HepG2 (cell line): ENCODE results near the gene ISCA1. TPM values are rescaled to one million over a fixed set of nuclear protein-coding genes. Genes with fewer than 3 reads are reported as not detected.

Experiments
- ATF7 ChIP-seq, 2 experiments: fragments of 450-650 bp in 1 of 2; sonication (generic) in 1 of 2; formaldehyde crosslinking in 1 of 2; IDR thresholded peaks; 2 replicates each; pipeline versions ENCODE4 v1.4.0 to v1.6.1; 2016 to 2020; ENCODE audit warnings: antibody characterized with exemption in 1 of 2, mild to moderate bottlenecking in 1 of 2, missing genetic modification reagents in 1 of 2
- ATF7-NPFF ChIP-seq: sonication (generic); formaldehyde crosslinking; IDR thresholded peaks from 2 replicates; pipeline ENCODE4 v1.8.1; 2023; ENCODE audit warnings: mild to moderate bottlenecking, low read depth, missing genetic modification reagents, moderate library complexity
- ATM ChIP-seq: fragments of 450-650 bp; IDR thresholded peaks from 2 replicates; pipeline ENCODE4 v1.7.1; 2017; ENCODE audit warnings: mild to moderate bottlenecking, borderline replicate concordance
- CHCHD3 ChIP-seq: sonication (generic); formaldehyde crosslinking; IDR thresholded peaks from 2 replicates; pipeline ENCODE4 v1.8.0; 2022; ENCODE audit warnings: mild to moderate bottlenecking, missing genetic modification reagents, moderate library complexity
- DNMT1 ChIP-seq: sonication (generic); formaldehyde crosslinking; IDR thresholded peaks from 2 replicates; pipeline ENCODE4 v1.5.1; 2020; ENCODE audit warnings: mild to moderate bottlenecking, missing genetic modification reagents
- ELF3 ChIP-seq: IDR thresholded peaks from 2 replicates; pipeline ENCODE4 v1.6.1; 2016; ENCODE audit warnings: missing genetic modification reagents, missing compliant biosample characterization
- GATAD1 ChIP-seq: IDR thresholded peaks from 2 replicates; pipeline ENCODE4 v1.6.1; 2016; ENCODE audit warnings: missing genetic modification reagents, missing compliant biosample characterization
- GTF3A ChIP-seq: sonication (generic); formaldehyde crosslinking; conservative IDR thresholded peaks from 2 replicates; pipeline ENCODE4 v1.4.0; 2020; ENCODE audit warnings: mild to moderate bottlenecking, missing genetic modification reagents
- HNRNPK ChIP-seq: fragments of 200-400 bp; formaldehyde crosslinking; IDR thresholded peaks from 2 replicates; pipeline ENCODE4 v1.6.1; 2018; ENCODE audit warnings: low read length, low read depth, moderate library complexity, mild to moderate bottlenecking; ENCODE audit not compliant: poor library complexity, severe bottlenecking
- MIER3 ChIP-seq: IDR thresholded peaks from 2 replicates; pipeline ENCODE4 v1.6.1; 2016; ENCODE audit warnings: missing compliant biosample characterization, borderline replicate concordance
- RARG ChIP-seq: sonication (generic); formaldehyde crosslinking; IDR thresholded peaks from 2 replicates; pipeline ENCODE4 v1.4.0; 2020; ENCODE audit warnings: low read depth, mild to moderate bottlenecking, missing genetic modification reagents
- REL ChIP-seq: sonication (generic); formaldehyde crosslinking; conservative IDR thresholded peaks from 2 replicates; pipeline ENCODE4 v1.8.0; 2022; ENCODE audit warnings: mild to moderate bottlenecking, missing genetic modification reagents, moderate library complexity
- RFX5 ChIP-seq: IDR thresholded peaks from 2 replicates; pipeline ENCODE4 v1.6.1; 2011; ENCODE audit warnings: low read depth, low read length, improper control_type of control experiment
- SNAPC5 ChIP-seq: sonication (generic); formaldehyde crosslinking; IDR thresholded peaks from 2 replicates; pipeline ENCODE4 v1.8.1; 2023; ENCODE audit warnings: mild to moderate bottlenecking, missing genetic modification reagents, borderline replicate concordance
- TFDP1 ChIP-seq: IDR thresholded peaks from 2 replicates; pipeline ENCODE4 v1.6.1; 2016; ENCODE audit warnings: missing compliant biosample characterization, missing genetic modification reagents, borderline replicate concordance
- XBP1 ChIP-seq: sonication (generic); formaldehyde crosslinking; IDR thresholded peaks from 2 replicates; pipeline ENCODE4 v1.5.0; 2020; ENCODE audit warnings: missing genetic modification reagents
- ZBTB42 ChIP-seq: sonication (generic); formaldehyde crosslinking; IDR thresholded peaks from 2 replicates; pipeline ENCODE4 v1.5.0; 2020; ENCODE audit warnings: mild to moderate bottlenecking, missing genetic modification reagents
- ZGPAT ChIP-seq: IDR thresholded peaks from 2 replicates; pipeline ENCODE4 v1.6.1; 2016; ENCODE audit warnings: mild to moderate bottlenecking
- ZMYM2 ChIP-seq: sonication (generic); formaldehyde crosslinking; IDR thresholded peaks from 2 replicates; pipeline ENCODE4 v1.8.0; 2022; ENCODE audit warnings: mild to moderate bottlenecking, missing genetic modification reagents
- ZNF225 ChIP-seq: sonication (generic); formaldehyde crosslinking; IDR thresholded peaks from 2 replicates; pipeline ENCODE4 v1.4.0; 2020; ENCODE audit warnings: mild to moderate bottlenecking, missing genetic modification reagents
- ZNF263 ChIP-seq: sonication (generic); formaldehyde crosslinking; IDR thresholded peaks from 2 replicates; pipeline ENCODE4 v1.4.0; 2020; ENCODE audit warnings: missing genetic modification reagents
- ZNF33A ChIP-seq: sonication (generic); formaldehyde crosslinking; IDR thresholded peaks from 2 replicates; pipeline ENCODE4 v1.5.1; 2020; ENCODE audit warnings: missing genetic modification reagents, mild to moderate bottlenecking, moderate library complexity, borderline replicate concordance
- ZNF441 ChIP-seq: sonication (generic); formaldehyde crosslinking; IDR thresholded peaks from 2 replicates; pipeline ENCODE4 v1.7.0; 2021; ENCODE audit warnings: missing genetic modification reagents, borderline replicate concordance
- ZNF550 ChIP-seq: sonication (generic); formaldehyde crosslinking; IDR thresholded peaks from 2 replicates; pipeline ENCODE4 v1.4.0; 2020; ENCODE audit warnings: mild to moderate bottlenecking, missing genetic modification reagents, borderline replicate concordance
- ZNF557 ChIP-seq: sonication (generic); formaldehyde crosslinking; IDR thresholded peaks from 2 replicates; pipeline ENCODE4 v1.4.0; 2020; ENCODE audit warnings: missing genetic modification reagents
- ZNF766 ChIP-seq: sonication (generic); formaldehyde crosslinking; IDR thresholded peaks from 2 replicates; pipeline ENCODE4 v1.5.0; 2020; ENCODE audit warnings: missing genetic modification reagents, borderline replicate concordance
- ZSCAN21 ChIP-seq: sonication (generic); formaldehyde crosslinking; IDR thresholded peaks from 2 replicates; pipeline ENCODE4 v1.8.0; 2022; ENCODE audit warnings: mild to moderate bottlenecking, missing genetic modification reagents, moderate library complexity, borderline replicate concordance
- ZSCAN25 ChIP-seq: sonication (generic); formaldehyde crosslinking; IDR thresholded peaks from 2 replicates; pipeline ENCODE4 v1.8.0; 2022; ENCODE audit warnings: mild to moderate bottlenecking, missing genetic modification reagents
- polyA plus RNA-seq, 8 experiments: library from polyadenylated mRNA; depleted of rRNA in 3 of 8; stranded (reverse) in 7 of 8; unstranded in 1 of 8; fragments of >200 nt; fragmentation: Illumina TruSeq in 4 of 8; extraction: Trizol in 4 of 8; gene quantifications; 2 replicates each; pipeline versions ENCODE4 v1.2.1 to v1.2.3, GENCODE V29; 2011 to 2016; ENCODE audit warnings: low read depth in 4 of 8, missing spikeins in 1 of 8, mixed read lengths in 1 of 8; ENCODE audit not compliant: insufficient read depth in 1 of 8
- total RNA-seq, 5 experiments: library from RNA; depleted of rRNA; stranded (reverse); fragments of >200 nt; fragmentation: Illumina TruSeq; extraction: Trizol; gene quantifications; 2 replicates each; pipeline ENCODE4 v1.2.3, GENCODE V29; 2016; ENCODE audit warnings: low read depth in 1 of 5

Gene ISCA1
- total and polyA plus RNA-seq, 2 of the 13 experiments (the other 11 are each of a cell fraction or from before 2014, with no cell fraction given), result 29.2 to 40.9 TPM

GRCh38 chr9:86282077-86282978 is at the start of gene ISCA1 (continued):
- TF ChIP-seq ZGPAT (CRISPR knock-in tag) (0 out of 2 replicates have a peak, but pooled peaks have one; percentile 90), ZNF225 (no peak), ZBTB42 (CRISPR knock-in tag) (peak; percentile 78), GTF3A (CRISPR knock-in tag) (peak; percentile 50; the same call in 1 of the 2 replicates), XBP1 (CRISPR knock-in tag) (no peak), RARG (CRISPR knock-in tag) (no peak), ZNF550 (CRISPR knock-in tag) (no peak), CHCHD3 (CRISPR knock-in tag) (no peak), ZNF441 (CRISPR knock-in tag) (peak; percentile 19; the same call in 1 of the 2 replicates), ZNF33A (CRISPR knock-in tag) (peak; percentile 97), ZSCAN21 (CRISPR knock-in tag) (peak; percentile 53; the same call in 1 of the 2 replicates), ZNF557 (CRISPR knock-in tag) (no peak), TFDP1 (peak; percentile 29; the same call in 1 of the 2 replicates), ZSCAN25 (CRISPR knock-in tag) (no peak), DNMT1 (peak; percentile 79), GATAD1 (no peak; the same call in none of the 2 replicates), ZNF263 (CRISPR knock-in tag) (peak; percentile 25; the same call in 1 of the 2 replicates), HNRNPK (peak; percentile 34), ATF7-NPFF (CRISPR knock-in tag) (peak; percentile 60; the same call in 1 of the 2 replicates), SNAPC5 (no peak), REL (CRISPR knock-in tag) (peak; percentile 91), ZNF766 (no peak), ATM (no peak), ELF3 (CRISPR knock-in tag) (peak; percentile 37; the same call in 1 of the 2 replicates), RFX5 (no peak), ATF7 (IDR thresholded peaks at IDR 0.05) (no peak), ATF7 (CRISPR knock-in tag; IDR thresholded peaks at IDR 0.05) (peak; percentile 35; the same call in 1 of the 2 replicates), ZMYM2 (CRISPR knock-in tag) (no peak), MIER3 (CRISPR knock-in tag) (0 out of 2 replicates have a peak, but pooled peaks have one; percentile 9)
